PC-3 (cell line): ENCODE results near the gene SERPINA5. TPM values are rescaled to one million over a fixed set of nuclear protein-coding genes. Genes with fewer than 3 reads are reported as not detected.

Source experiments
- ATAC-seq: fragments of 200-7000 bp; cut with Tn5 transposase; 2 replicates; pipeline ENCODE4 v1.9.1; 2020; ENCODE audit warnings: mild to moderate bottlenecking, moderate library complexity
- BruUV-seq: library from RNA; stranded (reverse); fragments of 400-500 nt; replicated peaks from 2 replicates; lab custom pipeline; 2021; lab: Mats Ljungman, UMichigan
- CTCF ChIA-PET: fragments of 300-600 bp; sonication (Branson Sonifier 250); formaldehyde crosslinking; loops from one replicate; lab custom pipeline; 2022; ENCODE audit warnings: antibody characterized with exemption; lab: Charles Lee
- POLR2A ChIA-PET: fragments of 300-600 bp; sonication (Branson Sonifier 250); formaldehyde crosslinking; loops from one replicate; lab custom pipeline; 2022; ENCODE audit warnings: antibody characterized with exemption; ENCODE audit not compliant: unreplicated experiment; lab: Charles Lee
- DNase-seq: peaks from one replicate; pipeline ENCODE4 v3.0.0-alpha.2; 2015
- H2AFZ ChIP-seq: fragments of 300-600 bp; sonication (generic); 2 replicates; pipeline ENCODE4 v1.6.0; 2016; ENCODE audit warnings: antibody characterized with exemption, low read length
- H3F3A ChIP-seq: fragments of 300-600 bp; sonication (generic); one replicate; pipeline ENCODE4 v1.6.0; 2017; ENCODE audit warnings: antibody characterized with exemption, low read length, control low read depth, mild to moderate bottlenecking; ENCODE audit not compliant: unreplicated experiment
- H3K27ac ChIP-seq: fragments of 300-600 bp; sonication (generic); 2 replicates; pipeline ENCODE4 v1.5.1; 2016; ENCODE audit warnings: mild to moderate bottlenecking, low read length
- H3K27me3 ChIP-seq: fragments of 300-600 bp; sonication (generic); 2 replicates; pipeline ENCODE4 v1.6.1; 2016; ENCODE audit warnings: low read length, mixed read lengths
- H3K36me3 ChIP-seq: fragments of 300-600 bp; sonication (generic); 2 replicates; pipeline ENCODE4 v1.6.1; 2016; ENCODE audit warnings: low read depth, mixed run types, low read length, mixed read lengths
- H3K4me1 ChIP-seq: fragments of 300-600 bp; sonication (generic); 2 replicates; pipeline ENCODE4 v1.5.1; 2016; ENCODE audit warnings: low read length; ENCODE audit not compliant: insufficient read depth
- H3K4me2 ChIP-seq: fragments of 300-600 bp; sonication (generic); 2 replicates; pipeline ENCODE4 v1.6.0; 2016; ENCODE audit warnings: low read length
- H3K4me3 ChIP-seq: fragments of 300-600 bp; sonication (generic); 2 replicates; pipeline ENCODE4 v1.5.1; 2016; ENCODE audit warnings: mild to moderate bottlenecking, low read length, mixed read lengths
- H3K79me2 ChIP-seq: fragments of 300-600 bp; sonication (generic); 2 replicates; pipeline ENCODE4 v1.6.1; 2017; ENCODE audit warnings: low read length, mixed read lengths
- H3K9ac ChIP-seq: fragments of 300-600 bp; sonication (generic); 2 replicates; pipeline ENCODE4 v1.6.0; 2016; ENCODE audit warnings: mild to moderate bottlenecking, low read length
- H3K9me2 ChIP-seq: fragments of 300-600 bp; sonication (generic); replicated peaks from 2 replicates; pipeline ENCODE4 v1.6.1; 2016; ENCODE audit warnings: mixed run types, low read length, mixed read lengths
- H3K9me3 ChIP-seq: fragments of 300-600 bp; sonication (generic); 2 replicates; pipeline ENCODE4 v1.6.1; 2016; ENCODE audit warnings: low read length, mixed read lengths
- H4K20me1 ChIP-seq: fragments of 300-600 bp; sonication (generic); 2 replicates; pipeline ENCODE4 v1.6.1; 2016; ENCODE audit warnings: low read length, mixed read lengths
- EZH2 ChIP-seq: fragments of 300-600 bp; sonication (generic); IDR thresholded peaks from one replicate; pipeline ENCODE4 v1.6.1; 2017; ENCODE audit warnings: antibody characterized with exemption, mild to moderate bottlenecking, low read length; ENCODE audit not compliant: unreplicated experiment
- EZH2phosphoT487 ChIP-seq: fragments of 300-600 bp; sonication (generic); IDR thresholded peaks from 2 replicates; pipeline ENCODE4 v1.6.1; 2018; ENCODE audit warnings: mild to moderate bottlenecking, antibody characterized with exemption, low read length, borderline replicate concordance
- intact Hi-C: fragments of 100-400 bp; cut with micrococcal nuclease; formaldehyde crosslinking; loops from 2 replicates; pipeline ENCODE4 v1.9.0; 2023
- total RNA-seq: library from RNA; depleted of rRNA; stranded (reverse); fragments of >200 nt; gene quantifications from 2 replicates; pipeline ENCODE4 v1.2.3, GENCODE V29; 2014
- TF ChIP-seq, protein P1 (sequence below): fragments of 300-600 bp; sonication (generic); conservative IDR thresholded peaks from 2 replicates; pipeline ENCODE4 v1.5.1; 2017; ENCODE audit warnings: antibody characterized with exemption, low read depth, mild to moderate bottlenecking, low read length

The SERPINA5 gene
- total RNA-seq, 1 experiment from 2014 or later = not detected

DNA sequence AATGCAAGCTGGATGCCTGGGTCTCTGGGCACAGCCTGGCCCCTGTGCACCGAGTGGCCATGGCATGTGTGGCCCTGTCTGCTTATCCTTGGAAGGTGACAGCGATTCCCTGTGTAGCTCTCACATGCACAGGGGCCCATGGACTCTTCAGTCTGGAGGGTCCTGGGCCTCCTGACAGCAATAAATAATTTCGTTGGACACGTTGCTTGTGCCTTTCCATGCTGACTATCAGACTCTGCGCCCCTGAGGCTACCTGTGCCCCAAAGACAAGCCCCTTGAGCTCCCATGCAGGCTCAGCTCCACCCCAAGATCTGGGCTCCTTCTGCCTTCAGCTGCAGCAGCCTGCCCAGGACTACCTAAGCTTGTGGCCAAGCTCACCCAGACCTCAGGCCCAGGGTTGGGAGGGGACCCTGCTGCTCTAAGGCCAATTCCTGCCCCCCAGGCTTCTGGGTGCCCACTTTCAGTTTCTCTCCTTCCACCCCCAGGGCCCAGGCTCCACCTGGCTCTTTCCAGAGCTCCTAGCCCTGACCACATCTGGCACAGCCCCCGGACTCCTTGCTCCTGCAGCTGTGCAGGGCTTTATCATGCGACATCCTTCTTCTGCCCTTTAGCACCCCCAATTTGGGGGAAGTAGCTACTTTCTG lies 42.8 kb downstream of the SERPINA5 start:
- Histone ChIP-seq H3K4me2 (no peak overlapping the region), H3K36me3 (no peaks in the 10 kb centered on the region), H3K9me3 (0 out of 2 replicates have a peak, but pooled peaks cover under 1% of the 10 kb centered on the region), H3F3A (no peaks in the 10 kb centered on the region), H3K9me2 (no peaks in the 10 kb centered on the region), H4K20me1 (no peaks in the 10 kb centered on the region), H3K79me2 (no peaks in the 10 kb centered on the region), H3K9ac (no peak overlapping the region), H2AFZ (no peak overlapping the region), H3K4me3 (no peak overlapping the region), H3K27me3 (peaks cover 28% of the 10 kb centered on the region), H3K27ac (no peak overlapping the region), H3K4me1 (no peaks in the 10 kb centered on the region)
- BruUV-seq = no TSS peak
- no peak for ATAC-seq
- intact Hi-C loops = no loop called here
- ChIA-PET POLR2A (no interaction called here), CTCF (no interaction called here)
- TF ChIP-seq EZH2 (no peak), EZH2phosphoT487 (no peak)
- TF ChIP-seq, protein P1, sequence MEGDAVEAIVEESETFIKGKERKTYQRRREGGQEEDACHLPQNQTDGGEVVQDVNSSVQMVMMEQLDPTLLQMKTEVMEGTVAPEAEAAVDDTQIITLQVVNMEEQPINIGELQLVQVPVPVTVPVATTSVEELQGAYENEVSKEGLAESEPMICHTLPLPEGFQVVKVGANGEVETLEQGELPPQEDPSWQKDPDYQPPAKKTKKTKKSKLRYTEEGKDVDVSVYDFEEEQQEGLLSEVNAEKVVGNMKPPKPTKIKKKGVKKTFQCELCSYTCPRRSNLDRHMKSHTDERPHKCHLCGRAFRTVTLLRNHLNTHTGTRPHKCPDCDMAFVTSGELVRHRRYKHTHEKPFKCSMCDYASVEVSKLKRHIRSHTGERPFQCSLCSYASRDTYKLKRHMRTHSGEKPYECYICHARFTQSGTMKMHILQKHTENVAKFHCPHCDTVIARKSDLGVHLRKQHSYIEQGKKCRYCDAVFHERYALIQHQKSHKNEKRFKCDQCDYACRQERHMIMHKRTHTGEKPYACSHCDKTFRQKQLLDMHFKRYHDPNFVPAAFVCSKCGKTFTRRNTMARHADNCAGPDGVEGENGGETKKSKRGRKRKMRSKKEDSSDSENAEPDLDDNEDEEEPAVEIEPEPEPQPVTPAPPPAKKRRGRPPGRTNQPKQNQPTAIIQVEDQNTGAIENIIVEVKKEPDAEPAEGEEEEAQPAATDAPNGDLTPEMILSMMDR = no peak
- DNase-seq = no peak

DNA sequence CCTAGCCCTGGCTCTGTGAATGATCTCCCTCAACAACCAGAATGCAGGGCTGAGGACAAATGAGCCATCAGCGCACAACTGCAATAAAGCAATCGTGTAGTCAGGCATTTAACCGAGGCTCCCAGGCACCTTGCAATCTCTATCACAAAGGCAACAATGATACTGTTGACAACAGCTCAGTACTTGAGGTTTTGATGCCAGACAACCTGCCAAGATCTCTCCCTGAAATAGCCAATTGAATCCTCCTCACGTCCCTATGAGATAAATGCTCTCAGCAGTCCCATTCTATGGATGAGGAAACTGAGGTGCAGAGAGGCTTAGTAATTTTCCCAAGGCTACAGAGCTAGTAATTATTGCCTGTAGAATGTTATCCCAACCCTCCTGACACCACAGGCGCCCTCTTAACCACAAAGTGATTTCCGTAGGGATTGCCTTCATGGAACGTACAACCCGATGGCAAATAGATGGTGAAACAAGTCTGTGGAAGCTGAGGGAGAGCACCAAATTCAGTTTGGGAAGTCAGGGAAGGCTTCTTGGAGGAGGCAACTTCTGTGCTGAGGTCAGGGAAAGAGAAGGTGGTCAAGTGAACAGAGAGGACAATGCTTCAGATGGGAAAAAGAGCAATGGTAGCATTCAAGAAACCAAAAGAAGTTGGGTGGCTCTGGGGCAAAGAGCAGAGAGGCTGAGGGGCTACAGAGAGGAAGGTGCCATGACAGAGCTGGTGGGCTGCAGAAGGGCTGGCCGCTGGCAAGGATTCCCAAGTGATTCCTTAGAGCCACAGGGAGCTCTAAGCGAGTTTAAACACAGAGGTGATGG lies 43.5 kb downstream of the SERPINA5 start:
- Histone ChIP-seq H3K36me3 (no peaks in the 10 kb centered on the region), H3K4me2 (no peak overlapping the region), H4K20me1 (no peaks in the 10 kb centered on the region), H2AFZ (no peak overlapping the region), H3K27me3 (peaks cover 28% of the 10 kb centered on the region), H3K4me3 (no peak overlapping the region), H3K9me2 (no peaks in the 10 kb centered on the region), H3K27ac (no peak overlapping the region), H3K4me1 (no peaks in the 10 kb centered on the region), H3F3A (no peaks in the 10 kb centered on the region), H3K79me2 (no peaks in the 10 kb centered on the region), H3K9ac (no peak overlapping the region), H3K9me3 (no peaks in the 10 kb centered on the region)
- ATAC-seq = no peak
- DNase-seq = no peak
- no TSS peak for BruUV-seq
- intact Hi-C loops = no loop called here
- TF ChIP-seq, protein P1 = no peak
- TF ChIP-seq EZH2 (no peak), EZH2phosphoT487 (no peak)
- POLR2A ChIA-PET = no interaction called here
- CTCF ChIA-PET = no interaction called here

DNA sequence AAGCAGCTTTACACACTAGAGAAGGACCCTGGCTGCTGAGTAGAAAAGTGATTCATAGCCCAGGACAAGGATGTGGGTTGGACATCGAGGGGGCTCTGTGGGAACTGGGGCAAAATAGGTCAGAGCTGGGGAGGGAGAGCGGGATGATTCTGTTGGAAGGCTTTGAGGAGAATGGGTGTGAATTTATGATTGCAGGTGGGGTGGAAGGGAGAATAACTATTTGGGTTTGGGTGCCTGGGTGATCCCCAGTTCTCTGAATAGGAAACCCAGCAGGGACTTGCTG lies 44.1 kb downstream of the SERPINA5 start:
- POLR2A ChIA-PET = no interaction called here
- TF ChIP-seq EZH2 = no peak
- TF ChIP-seq, protein P1 = no peak
- no peak for TF ChIP-seq EZH2phosphoT487
- BruUV-seq = no TSS peak

More for the DNA sequence above, 44.1 kb downstream of the SERPINA5 start:
- Histone ChIP-seq H3K36me3 (no peaks in the 10 kb centered on the region), H3K27ac (no peak overlapping the region), H3K9me2 (no peaks in the 10 kb centered on the region), H3K9me3 (no peaks in the 10 kb centered on the region), H3K9ac (no peak overlapping the region), H4K20me1 (no peaks in the 10 kb centered on the region), H3K4me3 (no peak overlapping the region), H3K27me3 (peaks cover 28% of the 10 kb centered on the region), H3F3A (no peaks in the 10 kb centered on the region), H2AFZ (no peak overlapping the region), H3K4me1 (no peaks in the 10 kb centered on the region), H3K4me2 (no peak overlapping the region), H3K79me2 (no peaks in the 10 kb centered on the region)
- intact Hi-C loops = no loop called here
- CTCF ChIA-PET = no interaction called here
- DNase-seq (no peak), ATAC-seq (no peak)
